Measurements from ENCODE around the gene DNAI2. TPM values are rescaled to one million over a fixed set of nuclear protein-coding genes. Genes with fewer than 3 reads are reported as not detected.

DNAI2 gene
- total RNA-seq, 6 experiments from 2014 or later, result not detected

DNA sequence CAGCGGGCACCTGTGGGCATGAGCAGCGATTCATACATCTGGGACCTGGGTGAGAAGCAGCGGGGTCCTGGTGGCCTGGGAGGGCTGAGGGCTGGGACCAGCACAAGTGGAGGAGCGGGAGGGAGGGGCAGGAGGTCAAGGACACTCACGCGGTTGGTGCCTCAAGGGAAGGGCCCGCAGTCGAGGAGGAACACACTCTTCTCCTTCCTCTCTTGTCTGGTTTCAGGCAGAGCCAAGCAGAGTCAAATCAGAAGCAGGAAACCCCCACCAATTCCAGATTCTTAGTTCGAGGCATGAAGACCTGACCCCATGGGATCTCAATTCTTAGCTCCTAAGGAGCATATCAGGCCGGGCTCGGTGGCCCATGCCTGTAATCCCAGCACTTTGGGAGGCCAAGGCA is 15.7 kb downstream of the DNAI2 start:
- 69% methylated on average over 3 of the region's 11 CpGs for WGBS (ENCODE audit: insufficient coverage, low coverage, low lambda C conversion rate, missing lambda C conversion rate)
- intact Hi-C loops (cut with DNase I), result no loop called here

DNA sequence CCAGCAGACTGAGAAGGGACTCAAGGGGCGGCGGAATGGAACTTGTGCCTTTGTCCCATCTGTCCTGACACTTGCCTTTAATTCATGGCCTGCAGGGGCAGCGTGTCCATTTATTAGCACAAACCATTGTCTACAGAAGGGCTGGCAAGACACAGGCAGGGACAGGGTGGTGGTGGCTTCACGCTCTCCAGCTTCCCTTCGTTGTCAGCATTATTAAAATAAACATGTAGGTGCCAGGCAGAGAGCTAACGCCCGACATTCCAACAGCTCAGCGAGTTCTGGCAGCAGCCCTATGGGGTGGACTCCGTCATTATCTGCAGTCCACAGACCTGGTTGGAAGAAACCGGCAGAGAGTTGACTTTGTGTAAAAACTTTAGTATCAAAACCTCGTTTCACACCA is 16.3 kb downstream of the DNAI2 start:
- ATAC-seq, result no peak
- Histone ChIP-seq H3K27ac (no peak overlapping the region), H3K4me1 (no peaks in the 10 kb centered on the region), H3K9me3 (no peaks in the 10 kb centered on the region), H3K27me3 (no peaks in the 10 kb centered on the region), H3K36me3 (no peaks in the 10 kb centered on the region), H3K4me3 (no peak overlapping the region)
- DNase-seq, result no peak
- 52% methylated on average over 6 of the region's 11 CpGs for WGBS (ENCODE audit: insufficient coverage, low coverage, low lambda C conversion rate, missing lambda C conversion rate)
- intact Hi-C loops (cut with DNase I), result no loop called here
- no peak for TF ChIP-seq POLR2A (IDR thresholded peaks at IDR 0.05)
- TF ChIP-seq, protein P1, sequence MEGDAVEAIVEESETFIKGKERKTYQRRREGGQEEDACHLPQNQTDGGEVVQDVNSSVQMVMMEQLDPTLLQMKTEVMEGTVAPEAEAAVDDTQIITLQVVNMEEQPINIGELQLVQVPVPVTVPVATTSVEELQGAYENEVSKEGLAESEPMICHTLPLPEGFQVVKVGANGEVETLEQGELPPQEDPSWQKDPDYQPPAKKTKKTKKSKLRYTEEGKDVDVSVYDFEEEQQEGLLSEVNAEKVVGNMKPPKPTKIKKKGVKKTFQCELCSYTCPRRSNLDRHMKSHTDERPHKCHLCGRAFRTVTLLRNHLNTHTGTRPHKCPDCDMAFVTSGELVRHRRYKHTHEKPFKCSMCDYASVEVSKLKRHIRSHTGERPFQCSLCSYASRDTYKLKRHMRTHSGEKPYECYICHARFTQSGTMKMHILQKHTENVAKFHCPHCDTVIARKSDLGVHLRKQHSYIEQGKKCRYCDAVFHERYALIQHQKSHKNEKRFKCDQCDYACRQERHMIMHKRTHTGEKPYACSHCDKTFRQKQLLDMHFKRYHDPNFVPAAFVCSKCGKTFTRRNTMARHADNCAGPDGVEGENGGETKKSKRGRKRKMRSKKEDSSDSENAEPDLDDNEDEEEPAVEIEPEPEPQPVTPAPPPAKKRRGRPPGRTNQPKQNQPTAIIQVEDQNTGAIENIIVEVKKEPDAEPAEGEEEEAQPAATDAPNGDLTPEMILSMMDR (IDR thresholded peaks at IDR 0.05), result no peak

More for the DNA sequence above, 15.7 kb downstream of the DNAI2 start:
- H3K9me3 ChIP-seq, result no peaks in the 10 kb centered on the region
- H3K4me3 ChIP-seq, result no peak overlapping the region
- no peaks in the 10 kb centered on the region for H3K4me1 ChIP-seq
- H3K27ac ChIP-seq, result no peak overlapping the region
- ATAC-seq (peak; percentile 17 to 61 (median 52)), DNase-seq (no peak)
- no peaks in the 10 kb centered on the region for H3K36me3 ChIP-seq
- H3K27me3 ChIP-seq, result no peaks in the 10 kb centered on the region
- TF ChIP-seq, protein P1 (IDR thresholded peaks at IDR 0.05), result no peak
- TF ChIP-seq POLR2A (IDR thresholded peaks at IDR 0.05), result no peak

DNA sequence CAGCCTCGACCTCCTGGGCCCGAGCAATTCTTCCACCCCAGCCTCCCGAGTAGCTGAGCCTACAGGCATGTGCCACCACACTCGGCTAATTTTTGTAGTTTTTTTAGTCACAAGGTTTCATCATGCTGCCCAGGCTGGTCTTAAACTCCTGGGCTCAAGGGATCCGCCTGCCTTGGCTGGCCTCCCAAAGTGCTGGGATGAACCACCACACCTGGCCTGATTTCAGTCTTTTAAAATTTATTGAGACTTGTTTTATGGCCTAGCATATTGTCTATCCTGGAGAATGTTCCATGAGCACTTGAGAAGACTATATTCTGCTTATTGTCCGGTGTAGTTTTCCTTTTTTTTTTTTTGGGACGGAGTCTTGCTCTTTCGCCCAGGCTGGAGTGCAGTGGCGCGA is 18.5 kb downstream of the DNAI2 start:
- ATAC-seq, result no peak
- Histone ChIP-seq H3K4me1 (no peaks in the 10 kb centered on the region), H3K27me3 (no peaks in the 10 kb centered on the region), H3K9me3 (no peaks in the 10 kb centered on the region), H3K4me3 (no peak overlapping the region), H3K27ac (no peak overlapping the region), H3K36me3 (no peaks in the 10 kb centered on the region)
- TF ChIP-seq, protein P1 (IDR thresholded peaks at IDR 0.05), result no peak
- no peak for TF ChIP-seq POLR2A (IDR thresholded peaks at IDR 0.05)
- no peak for DNase-seq
- intact Hi-C loops (cut with DNase I), result no loop called here
- 75% methylated on average over 8 of the region's 10 CpGs for WGBS (ENCODE audit: insufficient coverage, low coverage, low lambda C conversion rate, missing lambda C conversion rate)

DNA sequence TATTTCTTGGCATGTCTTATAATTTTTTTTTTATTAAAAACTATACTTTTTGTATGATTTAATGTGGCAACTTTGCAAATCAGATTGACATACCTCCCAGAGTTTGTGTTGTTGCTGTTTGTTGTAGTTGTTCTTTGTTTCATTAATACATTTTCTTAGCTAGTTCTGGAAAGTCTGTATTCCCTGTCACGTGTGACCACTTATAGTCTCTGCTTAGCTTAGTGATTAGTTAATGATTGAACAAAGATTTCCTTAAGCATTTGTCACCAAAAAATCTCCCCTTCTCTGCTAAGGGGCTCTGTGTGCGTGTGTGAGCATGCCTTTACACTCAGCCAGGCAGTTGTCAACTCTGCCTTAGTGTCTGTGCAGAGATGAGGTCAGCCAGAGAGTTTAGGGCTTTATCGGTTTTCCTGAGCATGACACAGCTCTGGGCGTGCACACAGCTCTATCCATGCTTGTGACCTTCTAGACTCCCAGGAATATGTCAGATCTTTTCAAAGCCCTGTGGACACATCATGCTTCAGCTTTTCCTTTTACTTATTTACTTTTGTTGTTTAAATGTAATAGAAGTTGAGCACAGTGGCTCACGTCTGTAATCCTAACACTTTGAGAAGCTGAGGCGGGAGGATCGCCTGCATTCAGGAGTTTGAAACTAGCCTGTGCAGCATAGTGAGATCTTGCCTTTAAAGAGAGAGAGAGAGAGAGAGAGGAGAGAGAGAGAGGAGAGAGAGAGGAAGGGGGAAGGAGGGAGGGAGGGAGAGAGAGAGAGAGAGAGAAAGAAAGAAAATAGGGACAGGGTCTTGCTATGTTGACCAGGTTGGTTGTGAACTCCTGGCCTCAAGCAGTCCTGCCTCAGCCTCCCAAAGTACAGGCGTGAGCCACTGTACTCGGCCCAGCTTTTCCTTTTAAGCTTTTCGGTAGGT is 21.9 kb downstream of the DNAI2 start:
- intact Hi-C loops (cut with DNase I), result no loop called here
- Histone ChIP-seq H3K4me3 (no peak overlapping the region), H3K27me3 (no peaks in the 10 kb centered on the region), H3K27ac (no peak overlapping the region), H3K36me3 (no peaks in the 10 kb centered on the region), H3K9me3 (no peaks in the 10 kb centered on the region), H3K4me1 (no peaks in the 10 kb centered on the region)
- TF ChIP-seq, protein P1 (IDR thresholded peaks at IDR 0.05), result no peak
- no peak for TF ChIP-seq POLR2A (IDR thresholded peaks at IDR 0.05)
- DNase-seq (no peak), ATAC-seq (peak in 3 of 4 donors; percentile 63 to 79 (median 77))
- WGBS (ENCODE audit: insufficient coverage, low coverage, low lambda C conversion rate, missing lambda C conversion rate), result 34% methylated on average over 9 of the region's 10 CpGs
